ENCODE data around the gene PLPPR1. TPM values are rescaled to one million over a fixed set of nuclear protein-coding genes. Genes with fewer than 3 reads are reported as not detected.
A peak's percentile ranks its signal among the peaks of the same experiment; 100 is the strongest.

Gene PLPPR1
- total and polyA plus RNA-seq, 2 of the 13 experiments (the other 11 are each of a cell fraction or from before 2014, with no cell fraction given) = 16.0 to 84.7 TPM

- TF ChIP-seq PBX3 (CRISPR knock-in tag; IDR thresholded peaks at IDR 0.05; ENCODE audit: borderline replicate concordance) (no peak), ETV6 (CRISPR knock-in tag; conservative IDR thresholded peaks at IDR 0.05) (no peak), ZNF34 (CRISPR knock-in tag; IDR thresholded peaks at IDR 0.05; ENCODE audit: borderline replicate concordance) (no peak), ZNF343 (CRISPR knock-in tag; IDR thresholded peaks at IDR 0.05) (no peak), ZSCAN25 (CRISPR knock-in tag; IDR thresholded peaks at IDR 0.05) (no peak), TCF12 (IDR thresholded peaks at IDR 0.05) (no peak), TCF12 (CRISPR knock-in tag; IDR thresholded peaks at IDR 0.05) (no peak), AKAP8 (CRISPR knock-in tag; IDR thresholded peaks at IDR 0.05) (no peak), KDM4B (CRISPR knock-in tag; IDR thresholded peaks at IDR 0.05) (no peak), SMARCE1 (IDR thresholded peaks at IDR 0.05; ENCODE audit: borderline replicate concordance) (no peak), GFI1 (CRISPR knock-in tag; IDR thresholded peaks at IDR 0.05; ENCODE audit: borderline replicate concordance) (0 out of 2 replicates have a peak, but pooled peaks have one; percentile 29), ZNF160 (CRISPR knock-in tag; IDR thresholded peaks at IDR 0.05) (no peak), CSRNP1 (CRISPR knock-in tag; IDR thresholded peaks at IDR 0.05) (no peak), NCOA2 (CRISPR knock-in tag; IDR thresholded peaks at IDR 0.05) (peak; percentile 90), JDP2 (CRISPR knock-in tag; IDR thresholded peaks at IDR 0.05; ENCODE audit: borderline replicate concordance) (no peak), ZNF44 (CRISPR knock-in tag; IDR thresholded peaks at IDR 0.05) (no peak), ZBTB21 (CRISPR knock-in tag; IDR thresholded peaks at IDR 0.05) (peak; percentile 88), XRCC5 (optimal IDR thresholded peaks at IDR 0.05; ENCODE audit: low read length) (no peak), PRDM10 (CRISPR knock-in tag; IDR thresholded peaks at IDR 0.05; ENCODE audit: low read depth) (no peak), NFKBIZ (CRISPR knock-in tag; IDR thresholded peaks at IDR 0.05) (0 out of 2 replicates have a peak, but pooled peaks have one; percentile 51), CCAR2 (optimal IDR thresholded peaks at IDR 0.05; ENCODE audit: low read depth, low read length) (no peak), ZNF780A (CRISPR knock-in tag; IDR thresholded peaks at IDR 0.05) (no peak), ZNF280D (CRISPR knock-in tag; IDR thresholded peaks at IDR 0.05) (no peak)
Measured at GRCh38 chr9:101062686-101063085, 34.2 kb downstream of the PLPPR1 start (continued).
